ENCODE data around the gene DHPS.
"Not testable (repeated sequence)": the region's sequence is repeated elsewhere in the genome, so short reads cannot be mapped to it uniquely, and the experiment has no call there.

The DHPS gene

GRCh38 chr19:12681074-12681987 lies at the start of gene DHPS:
Gene DHPS, minus strand, starts transcription at chr19:12681880. Its CDS starts 114 bp downstream, at chr19:12681766.
- DNase-seq (ENCODE audit: low read depth), result peak; percentile 80

- no peak for DNase-seq (ENCODE audit: low read depth)
Measured at GRCh38 chr19:12731337-12731736, 49.7 kb upstream of the DHPS start.

- no peak for DNase-seq (ENCODE audit: low read depth)
Measured at GRCh38 chr19:12730064-12730463, 48.4 kb upstream of the DHPS start.

GRCh38 chr19:12727745-12728433 lies 46.2 kb upstream of the DHPS start:
- no peak for DNase-seq (ENCODE audit: low read depth)

GRCh38 chr19:12726988-12727316 lies 45.3 kb upstream of the DHPS start:
- DNase-seq (ENCODE audit: low read depth), result no peak

- not testable (repeated sequence) for DNase-seq (ENCODE audit: low read depth)
Measured at GRCh38 chr19:12725612-12726011, 43.9 kb upstream of the DHPS start.

GRCh38 chr19:12723641-12724426 lies 42.2 kb upstream of the DHPS start, which contains the start of gene TNPO2:
Gene TNPO2, minus strand, starts transcription at chr19:12723932. Its CDS starts 2,955 bp downstream, at chr19:12720977.
- DNase-seq (ENCODE audit: low read depth), result peak; percentile 50

GRCh38 chr19:12723381-12723640 lies 41.6 kb upstream of the DHPS start:
- DNase-seq (ENCODE audit: low read depth), result no peak

- DNase-seq (ENCODE audit: low read depth), result peak; percentile 90
Measured at GRCh38 chr19:12722566-12723380, 41.1 kb upstream of the DHPS start.

GRCh38 chr19:12721656-12722565 lies 40.2 kb upstream of the DHPS start:
- no peak for DNase-seq (ENCODE audit: low read depth)

GRCh38 chr19:12720851-12721655 lies 39.4 kb upstream of the DHPS start:
- no peak for DNase-seq (ENCODE audit: low read depth)

GRCh38 chr19:12720296-12720695 lies 38.6 kb upstream of the DHPS start:
- DNase-seq (ENCODE audit: low read depth), result no peak

- DNase-seq (ENCODE audit: low read depth), result no peak
Measured at GRCh38 chr19:12715929-12716328, 34.2 kb upstream of the DHPS start.

GRCh38 chr19:12715102-12715501 lies 33.4 kb upstream of the DHPS start:
- no peak for DNase-seq (ENCODE audit: low read depth)

GRCh38 chr19:12713304-12713703 lies 31.6 kb upstream of the DHPS start:
- not testable (repeated sequence) for DNase-seq (ENCODE audit: low read depth)

GRCh38 chr19:12712077-12712476 lies 30.4 kb upstream of the DHPS start:
- not testable (repeated sequence) for DNase-seq (ENCODE audit: low read depth)

GRCh38 chr19:12711187-12711586 lies 29.5 kb upstream of the DHPS start:
- no peak for DNase-seq (ENCODE audit: low read depth)

GRCh38 chr19:12708641-12709040 lies 27.0 kb upstream of the DHPS start:
- no peak for DNase-seq (ENCODE audit: low read depth)

- DNase-seq (ENCODE audit: low read depth), result no peak
Measured at GRCh38 chr19:12706332-12706718, 24.6 kb upstream of the DHPS start.

Data from stimulated activated CD8-positive, alpha-beta memory T cell treated with anti-CD3 and anti-CD28 coated beads, Interleukin-15, amount 100 ng/mL, for 1 hour (primary cell).